HG03439 (cell line): ENCODE measurements around the gene MFGE8.
A peak's percentile ranks its signal among the peaks of the same experiment; 100 is the strongest.

Experiments used
- ATAC-seq: cut with Tn5 transposase; IDR thresholded peaks from one replicate; pipeline ENCODE4 v1.9.1; 2021; ENCODE audit warnings: mild to moderate bottlenecking, moderate library complexity; ENCODE audit not compliant: unreplicated experiment

Gene MFGE8

DNA sequence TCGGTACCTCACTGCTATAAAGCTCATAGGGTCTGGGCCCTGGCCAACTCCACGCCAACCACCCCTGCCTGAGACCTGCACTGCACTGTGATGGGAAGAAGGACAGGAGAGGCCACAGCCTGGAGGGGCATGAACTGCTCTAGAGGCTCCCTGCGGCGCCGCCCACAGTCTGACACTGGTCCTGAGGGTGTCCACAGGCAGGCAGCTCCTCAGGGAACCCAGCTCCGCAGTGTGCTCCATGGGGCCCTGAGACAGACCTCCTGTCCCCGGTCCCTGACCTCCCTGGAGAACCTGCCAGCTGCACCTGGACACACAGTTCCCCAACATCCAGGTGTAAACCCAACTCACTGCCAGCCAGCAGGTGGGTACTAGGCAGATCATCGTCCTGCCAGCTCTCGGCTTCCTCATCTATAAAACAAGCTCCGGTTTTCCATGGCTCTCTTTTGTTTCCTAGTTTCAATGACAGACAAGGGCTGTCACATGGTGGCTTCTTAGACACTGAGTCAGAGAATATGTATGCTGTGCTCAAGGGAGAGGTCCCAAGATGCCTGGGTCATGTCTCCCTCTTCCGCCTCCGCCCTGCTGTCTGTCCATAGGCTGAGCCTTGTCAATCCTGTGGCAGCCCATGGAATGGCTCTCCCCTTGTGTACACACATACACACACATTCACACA is 12.7 kb downstream of the MFGE8 start:
- no peak for ATAC-seq

- ATAC-seq, result no peak
These were observed 13.9 kb downstream of the MFGE8 start for GRCh38 chr15:88899251-88899650.

GRCh38 chr15:88898736-88899135 is 14.4 kb downstream of the MFGE8 start:
- no peak for ATAC-seq

- ATAC-seq, result peak; percentile 70
These were observed 15.6 kb downstream of the MFGE8 start for GRCh38 chr15:88897456-88898194.

- no peak for ATAC-seq
These were observed 16.1 kb downstream of the MFGE8 start for GRCh38 chr15:88897142-88897455.

DNA sequence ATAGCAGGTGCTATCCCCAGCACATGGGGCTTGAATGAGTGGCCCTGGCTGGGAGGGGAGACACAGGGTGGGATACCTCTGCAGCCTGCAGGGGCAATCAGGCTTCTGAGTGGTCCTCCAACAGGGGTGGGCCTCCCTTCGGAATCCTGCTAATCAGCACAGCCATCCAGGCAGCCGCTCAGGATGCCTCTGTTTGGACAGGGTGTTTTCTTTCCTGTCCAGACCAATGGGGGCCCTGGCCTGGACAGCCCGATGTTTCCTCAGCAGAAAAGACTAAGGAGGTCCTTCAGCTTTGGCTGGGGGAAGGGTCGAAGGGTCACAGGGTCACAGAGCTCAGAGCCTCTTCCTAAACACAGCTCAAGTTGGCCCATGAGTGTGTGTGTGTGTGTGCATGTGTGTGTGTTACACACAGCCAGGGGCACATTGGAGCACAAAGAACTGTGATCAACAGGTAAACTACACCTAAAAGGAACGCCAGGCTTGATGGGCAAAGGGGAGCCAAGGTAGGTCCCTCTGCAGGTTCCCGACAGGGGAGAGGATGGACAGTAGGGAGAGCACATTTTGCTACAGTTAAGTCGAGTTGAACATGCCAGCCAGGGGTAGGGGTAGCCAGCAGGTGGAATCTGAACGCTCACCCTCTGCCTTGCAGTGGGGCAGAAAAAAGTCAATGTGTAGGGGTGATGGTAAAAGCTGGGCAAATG is 16.7 kb downstream of the MFGE8 start:
- ATAC-seq, result no peak

GRCh38 chr15:88894819-88895767 is 18.1 kb downstream of the MFGE8 start, which contains the start of gene HAPLN3:
Gene HAPLN3 (minus strand): TSS chr15:88895544. CDS start chr15:88887298, 8,246 bp downstream.
- ATAC-seq, result no peak

- ATAC-seq, result peak; percentile 59
These were observed 18.8 kb downstream of the MFGE8 start for GRCh38 chr15:88894348-88894818.

GRCh38 chr15:88891540-88892254 is 21.5 kb downstream of the MFGE8 start:
- no peak for ATAC-seq

GRCh38 chr15:88890495-88890894 is 22.7 kb downstream of the MFGE8 start:
- no peak for ATAC-seq

DNA sequence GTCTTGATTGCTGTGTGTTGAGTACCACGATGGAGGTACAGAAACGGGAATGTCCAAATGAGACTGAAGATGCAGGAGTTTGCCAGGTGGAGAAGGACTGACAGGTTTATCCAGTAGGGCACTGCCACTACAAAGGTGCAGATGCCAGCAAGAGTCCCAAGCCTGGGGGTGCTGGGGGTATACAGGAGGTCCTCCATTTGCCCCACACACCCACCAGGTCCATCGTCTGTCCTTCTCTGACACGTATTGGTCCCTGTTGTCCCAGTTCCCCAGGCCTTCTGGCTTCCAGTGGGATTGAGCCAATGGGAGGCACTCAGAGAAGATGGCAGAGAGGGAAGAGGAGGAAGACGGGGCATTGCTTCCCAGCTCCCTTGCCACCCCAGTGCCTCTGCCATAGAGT is 24.5 kb downstream of the MFGE8 start:
- ATAC-seq, result no peak

DNA sequence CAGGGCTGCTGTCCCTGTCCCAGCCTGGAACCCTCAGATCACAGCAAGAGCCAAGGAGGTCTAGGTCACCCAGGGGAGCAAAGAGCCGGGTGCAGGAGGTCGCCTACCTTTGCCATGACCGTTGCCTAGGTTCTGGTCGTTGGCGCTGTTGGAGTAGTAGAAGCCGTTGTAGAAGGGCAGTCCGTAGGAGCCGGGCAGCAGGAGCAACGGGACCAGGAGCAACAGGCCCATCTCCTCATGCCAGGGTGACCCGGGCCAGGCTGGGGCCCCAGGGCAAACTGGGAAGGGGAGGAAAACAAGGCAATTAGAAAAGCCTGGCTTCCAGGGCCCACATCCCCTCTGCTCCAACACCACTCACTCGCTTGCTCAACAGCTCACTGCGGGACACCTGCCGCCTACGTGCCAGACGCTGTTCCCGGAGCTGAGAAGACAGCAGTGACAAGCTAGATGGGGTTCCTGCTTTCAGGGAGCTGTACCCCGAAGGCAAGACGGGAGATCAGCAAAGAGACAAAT is 26.1 kb downstream of the MFGE8 start:
- no peak for ATAC-seq

GRCh38 chr15:88882785-88883184 is 30.4 kb downstream of the MFGE8 start:
- ATAC-seq, result no peak

DNA sequence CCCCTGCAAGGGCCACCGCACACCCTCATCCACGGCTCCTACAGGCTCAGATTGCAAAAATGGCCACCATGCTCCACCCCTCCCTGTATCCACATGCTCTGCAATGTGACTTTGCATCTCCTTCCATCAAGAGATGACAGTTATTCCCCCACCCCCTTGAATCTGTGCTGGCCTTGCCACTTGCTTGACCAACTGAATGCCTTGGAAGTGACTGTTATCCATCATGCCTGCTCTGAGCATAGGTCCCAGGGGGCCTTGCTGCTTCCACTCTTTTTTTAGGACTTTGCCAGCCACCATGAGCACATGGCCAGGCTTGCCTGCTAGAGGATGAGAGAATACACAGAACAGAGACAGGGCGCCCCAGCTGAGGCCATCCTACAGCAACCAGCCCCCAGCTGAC is 31.4 kb downstream of the MFGE8 start:
- no peak for ATAC-seq

DNA sequence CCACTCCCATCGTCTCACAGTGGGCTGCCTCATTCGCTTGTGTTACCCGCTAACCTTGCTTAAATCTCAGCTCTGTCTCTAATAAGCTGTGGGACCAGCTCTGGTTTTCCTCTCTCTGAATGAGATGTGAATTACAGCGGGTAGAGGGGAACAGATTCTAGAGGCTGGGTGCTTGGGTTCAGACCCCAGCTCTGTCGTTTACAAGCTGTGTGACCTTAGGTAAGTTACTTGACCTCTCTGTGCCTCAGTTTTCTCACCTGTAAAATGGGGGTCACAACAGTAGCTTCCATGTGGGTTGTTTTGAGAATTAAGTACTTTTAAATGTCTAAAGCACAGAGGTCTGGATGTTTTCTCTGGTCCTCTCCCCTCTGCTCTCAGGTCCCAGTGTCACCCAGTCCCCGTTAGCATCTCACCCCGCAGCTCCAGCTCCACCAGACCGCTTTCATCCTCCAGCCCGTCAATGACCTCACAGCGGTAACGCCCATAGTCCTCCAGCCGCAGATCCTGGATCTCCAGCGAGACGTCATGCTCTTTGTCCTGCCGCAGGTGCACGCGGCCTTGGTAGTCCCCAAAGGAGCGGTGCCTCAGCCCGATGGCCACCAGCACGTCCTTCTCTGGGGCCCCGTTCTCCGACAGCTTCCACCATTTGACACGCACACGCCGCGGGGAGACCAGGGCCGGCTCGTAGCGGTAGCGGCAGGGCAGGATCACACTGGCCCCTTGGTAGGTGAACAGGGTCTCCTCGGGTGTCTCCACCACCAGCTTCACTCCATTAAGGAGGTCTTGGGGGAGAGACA is 32.0 kb downstream of the MFGE8 start:
- no peak for ATAC-seq

- no peak for ATAC-seq
These were observed 34.4 kb downstream of the MFGE8 start for GRCh38 chr15:88878720-88879184.

- no peak for ATAC-seq
These were observed 35.3 kb downstream of the MFGE8 start for GRCh38 chr15:88877906-88878305.

- ATAC-seq, result no peak
These were observed 35.8 kb downstream of the MFGE8 start for GRCh38 chr15:88877415-88877814.

- ATAC-seq, result no peak
These were observed 36.6 kb downstream of the MFGE8 start for GRCh38 chr15:88876573-88876972.
